ENCODE data around the gene PARP12.

Gene PARP12

DNA sequence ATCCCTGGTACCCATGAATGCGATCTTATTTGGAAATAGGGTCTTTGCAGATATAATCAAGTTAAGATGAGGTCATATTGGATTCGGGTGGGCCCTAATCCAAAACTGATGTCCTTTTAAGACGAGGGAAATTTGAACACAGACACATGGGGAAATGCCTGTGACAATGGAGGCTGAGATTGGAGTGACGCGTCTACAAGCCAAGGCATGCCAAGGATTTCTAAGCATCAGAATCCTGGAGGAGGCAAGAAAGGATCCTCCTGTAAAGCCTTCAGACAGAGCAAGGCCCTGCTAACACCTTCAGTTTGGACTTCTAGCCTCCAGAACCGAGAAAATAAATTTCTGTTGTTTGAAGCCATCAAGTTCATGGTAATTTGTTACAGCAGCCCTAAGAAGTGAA lies 18.5 kb downstream of the PARP12 start:
- no peak overlapping the region for H3K27ac ChIP-seq (ENCODE audit: low read depth, low read length)
- no peak overlapping the region for H3K4me3 ChIP-seq (ENCODE audit: low read length)
- H3K4me1 ChIP-seq (ENCODE audit: control insufficient read depth, low read length): no peaks in the 10 kb centered on the region
- no peaks in the 10 kb centered on the region for H4K20me1 ChIP-seq (ENCODE audit: control insufficient read depth, insufficient read depth, low read depth, low read length)
- no peaks in the 10 kb centered on the region for H3F3A ChIP-seq (ENCODE audit: control insufficient read depth, insufficient read depth)
- H3K9me3 ChIP-seq (ENCODE audit: control insufficient read depth, insufficient read depth, low read length): no peaks in the 10 kb centered on the region
- H3K4me2 ChIP-seq (ENCODE audit: low read length): no peak overlapping the region
- H3K9me2 ChIP-seq (replicated peaks; ENCODE audit: control insufficient read depth, low read length): no peaks in the 10 kb centered on the region
- H3K79me2 ChIP-seq (ENCODE audit: control insufficient read depth, low read length): no peaks in the 10 kb centered on the region
- TF ChIP-seq, protein P1, sequence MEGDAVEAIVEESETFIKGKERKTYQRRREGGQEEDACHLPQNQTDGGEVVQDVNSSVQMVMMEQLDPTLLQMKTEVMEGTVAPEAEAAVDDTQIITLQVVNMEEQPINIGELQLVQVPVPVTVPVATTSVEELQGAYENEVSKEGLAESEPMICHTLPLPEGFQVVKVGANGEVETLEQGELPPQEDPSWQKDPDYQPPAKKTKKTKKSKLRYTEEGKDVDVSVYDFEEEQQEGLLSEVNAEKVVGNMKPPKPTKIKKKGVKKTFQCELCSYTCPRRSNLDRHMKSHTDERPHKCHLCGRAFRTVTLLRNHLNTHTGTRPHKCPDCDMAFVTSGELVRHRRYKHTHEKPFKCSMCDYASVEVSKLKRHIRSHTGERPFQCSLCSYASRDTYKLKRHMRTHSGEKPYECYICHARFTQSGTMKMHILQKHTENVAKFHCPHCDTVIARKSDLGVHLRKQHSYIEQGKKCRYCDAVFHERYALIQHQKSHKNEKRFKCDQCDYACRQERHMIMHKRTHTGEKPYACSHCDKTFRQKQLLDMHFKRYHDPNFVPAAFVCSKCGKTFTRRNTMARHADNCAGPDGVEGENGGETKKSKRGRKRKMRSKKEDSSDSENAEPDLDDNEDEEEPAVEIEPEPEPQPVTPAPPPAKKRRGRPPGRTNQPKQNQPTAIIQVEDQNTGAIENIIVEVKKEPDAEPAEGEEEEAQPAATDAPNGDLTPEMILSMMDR (IDR thresholded peaks at IDR 0.05; ENCODE audit: low read depth, low read length, poor library complexity, severe bottlenecking): no peak
- no peak for TF ChIP-seq EZH2phosphoT487 (IDR thresholded peaks at IDR 0.05; ENCODE audit: borderline replicate concordance, low read length)
- no peaks in the 10 kb centered on the region for H3K27me3 ChIP-seq (ENCODE audit: control insufficient read depth, low read length)
- H3K36me3 ChIP-seq (ENCODE audit: control insufficient read depth, low read length): no peaks in the 10 kb centered on the region

GRCh38 chr7:140042386-140042670 lies 20.4 kb downstream of the PARP12 start:
- Histone ChIP-seq H3K36me3 (ENCODE audit: control insufficient read depth, low read length) (no peaks in the 10 kb centered on the region), H3K4me2 (ENCODE audit: low read length) (no peak overlapping the region), H3K9me2 (replicated peaks; ENCODE audit: control insufficient read depth, low read length) (no peaks in the 10 kb centered on the region), H3F3A (ENCODE audit: control insufficient read depth, insufficient read depth) (no peaks in the 10 kb centered on the region), H4K20me1 (ENCODE audit: control insufficient read depth, insufficient read depth, low read depth, low read length) (no peaks in the 10 kb centered on the region), H3K9me3 (ENCODE audit: control insufficient read depth, insufficient read depth, low read length) (no peaks in the 10 kb centered on the region), H3K79me2 (ENCODE audit: control insufficient read depth, low read length) (no peaks in the 10 kb centered on the region), H3K27me3 (ENCODE audit: control insufficient read depth, low read length) (no peaks in the 10 kb centered on the region), H3K4me1 (ENCODE audit: control insufficient read depth, low read length) (no peaks in the 10 kb centered on the region), H3K4me3 (ENCODE audit: low read length) (no peak overlapping the region), H3K27ac (ENCODE audit: low read depth, low read length) (no peak overlapping the region)
- TF ChIP-seq EZH2phosphoT487 (IDR thresholded peaks at IDR 0.05; ENCODE audit: borderline replicate concordance, low read length): no peak
- TF ChIP-seq, protein P1 (IDR thresholded peaks at IDR 0.05; ENCODE audit: low read depth, low read length, poor library complexity, severe bottlenecking): no peak

DNA sequence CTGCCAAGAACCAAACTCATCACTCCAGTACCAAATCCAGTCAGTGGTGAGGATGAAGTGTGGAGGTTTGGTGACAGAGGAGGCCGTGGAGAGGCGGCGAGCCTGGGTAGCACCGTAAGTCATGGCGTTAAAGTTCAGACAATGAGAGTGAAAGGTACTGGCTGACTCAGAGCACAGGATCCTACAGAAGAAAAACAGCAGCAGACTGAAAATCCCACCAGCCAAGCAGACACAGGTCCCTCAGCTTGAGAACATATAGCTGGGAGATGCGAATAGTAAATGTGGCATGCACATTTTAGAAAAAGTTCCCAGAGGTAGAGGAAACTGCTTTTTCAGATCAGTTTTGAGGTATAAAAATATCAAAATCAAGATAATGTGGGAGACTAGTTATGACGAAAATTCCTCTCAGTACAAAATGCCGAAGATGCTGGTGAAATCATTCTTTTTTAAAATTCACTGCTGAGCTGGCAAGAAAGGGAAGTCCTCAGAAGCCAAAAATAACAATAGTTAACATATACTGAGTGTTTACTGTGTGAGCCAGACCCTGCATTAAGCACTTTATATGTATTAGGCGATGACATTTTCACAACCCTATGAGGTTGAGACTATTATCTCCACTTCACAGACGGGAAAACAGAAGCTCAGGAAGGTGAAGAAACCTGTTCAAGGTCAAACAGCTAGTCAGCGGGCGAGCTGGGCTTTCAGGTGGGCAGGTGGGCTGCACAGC lies 20.9 kb downstream of the PARP12 start:
- no peak overlapping the region for H3K4me2 ChIP-seq (ENCODE audit: low read length)
- H3K27me3 ChIP-seq (ENCODE audit: control insufficient read depth, low read length): no peaks in the 10 kb centered on the region
- TF ChIP-seq, protein P1 (IDR thresholded peaks at IDR 0.05; ENCODE audit: low read depth, low read length, poor library complexity, severe bottlenecking): no peak
- TF ChIP-seq EZH2phosphoT487 (IDR thresholded peaks at IDR 0.05; ENCODE audit: borderline replicate concordance, low read length): no peak
- H3K9me3 ChIP-seq (ENCODE audit: control insufficient read depth, insufficient read depth, low read length): no peaks in the 10 kb centered on the region
- H3K79me2 ChIP-seq (ENCODE audit: control insufficient read depth, low read length): no peaks in the 10 kb centered on the region
- H3F3A ChIP-seq (ENCODE audit: control insufficient read depth, insufficient read depth): no peaks in the 10 kb centered on the region
- no peak overlapping the region for H3K27ac ChIP-seq (ENCODE audit: low read depth, low read length)
- no peaks in the 10 kb centered on the region for H4K20me1 ChIP-seq (ENCODE audit: control insufficient read depth, insufficient read depth, low read depth, low read length)
- H3K4me3 ChIP-seq (ENCODE audit: low read length): no peak overlapping the region
- no peaks in the 10 kb centered on the region for H3K36me3 ChIP-seq (ENCODE audit: control insufficient read depth, low read length)
- no peaks in the 10 kb centered on the region for H3K9me2 ChIP-seq (replicated peaks; ENCODE audit: control insufficient read depth, low read length)
- H3K4me1 ChIP-seq (ENCODE audit: control insufficient read depth, low read length): no peaks in the 10 kb centered on the region

Data from DOHH2 (cell line).